ENCODE results near the gene ASS1. TPM values are rescaled to one million over a fixed set of nuclear protein-coding genes. Genes with fewer than 3 reads are reported as not detected.

The ASS1 gene
- total RNA-seq, 1 experiment from 2014 or later, result 83.0 TPM

DNA sequence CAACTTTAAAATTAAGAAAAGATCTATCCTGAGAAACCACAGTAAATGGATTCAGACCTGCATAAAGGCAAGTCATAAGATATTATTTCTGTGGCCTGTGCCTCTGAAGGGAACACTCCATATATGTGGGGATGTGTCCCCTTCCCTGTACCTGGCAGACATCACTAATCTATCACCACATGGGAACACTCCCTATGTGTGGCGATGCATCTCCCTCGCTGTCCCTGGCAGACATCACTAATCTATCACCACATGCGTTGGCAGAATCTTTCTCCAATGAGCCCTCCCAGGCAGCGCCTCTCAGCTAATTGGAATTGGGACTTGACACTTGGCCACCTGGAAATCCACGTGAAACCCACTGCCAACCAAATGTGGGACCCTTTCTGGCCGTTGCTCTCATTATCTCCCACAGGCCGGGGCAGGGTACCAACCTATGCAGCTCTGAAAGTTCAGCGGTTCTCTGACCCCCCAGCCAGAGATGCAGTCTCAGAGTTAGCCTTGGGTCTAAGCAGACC lies 25.2 kb upstream of the ASS1 start:
- no peak overlapping the region for H3K27ac ChIP-seq (ENCODE audit: low read length)
- TF ChIP-seq EZH2phosphoT487 (IDR thresholded peaks at IDR 0.05; ENCODE audit: borderline replicate concordance, low read length) (no peak), EZH2 (IDR thresholded peaks at IDR 0.05; ENCODE audit: low read length, unreplicated experiment) (no peak)
- TF ChIP-seq, protein P1, sequence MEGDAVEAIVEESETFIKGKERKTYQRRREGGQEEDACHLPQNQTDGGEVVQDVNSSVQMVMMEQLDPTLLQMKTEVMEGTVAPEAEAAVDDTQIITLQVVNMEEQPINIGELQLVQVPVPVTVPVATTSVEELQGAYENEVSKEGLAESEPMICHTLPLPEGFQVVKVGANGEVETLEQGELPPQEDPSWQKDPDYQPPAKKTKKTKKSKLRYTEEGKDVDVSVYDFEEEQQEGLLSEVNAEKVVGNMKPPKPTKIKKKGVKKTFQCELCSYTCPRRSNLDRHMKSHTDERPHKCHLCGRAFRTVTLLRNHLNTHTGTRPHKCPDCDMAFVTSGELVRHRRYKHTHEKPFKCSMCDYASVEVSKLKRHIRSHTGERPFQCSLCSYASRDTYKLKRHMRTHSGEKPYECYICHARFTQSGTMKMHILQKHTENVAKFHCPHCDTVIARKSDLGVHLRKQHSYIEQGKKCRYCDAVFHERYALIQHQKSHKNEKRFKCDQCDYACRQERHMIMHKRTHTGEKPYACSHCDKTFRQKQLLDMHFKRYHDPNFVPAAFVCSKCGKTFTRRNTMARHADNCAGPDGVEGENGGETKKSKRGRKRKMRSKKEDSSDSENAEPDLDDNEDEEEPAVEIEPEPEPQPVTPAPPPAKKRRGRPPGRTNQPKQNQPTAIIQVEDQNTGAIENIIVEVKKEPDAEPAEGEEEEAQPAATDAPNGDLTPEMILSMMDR (conservative IDR thresholded peaks at IDR 0.05; ENCODE audit: low read depth, low read length), result no peak
- ATAC-seq (no peak), DNase-seq (no peak)
- H3K79me2 ChIP-seq (ENCODE audit: low read length), result no peaks in the 10 kb centered on the region
- H3K9me2 ChIP-seq (replicated peaks; ENCODE audit: low read length), result no peaks in the 10 kb centered on the region
- no TSS peak for BruUV-seq (replicated peaks)
- ChIA-PET CTCF (no interaction called here), POLR2A (ENCODE audit: unreplicated experiment) (no interaction called here)
- H3K9me3 ChIP-seq (ENCODE audit: low read length), result no peaks in the 10 kb centered on the region
- no peaks in the 10 kb centered on the region for H4K20me1 ChIP-seq (ENCODE audit: low read length)
- H3K4me1 ChIP-seq (ENCODE audit: insufficient read depth, low read length), result no peaks in the 10 kb centered on the region
- intact Hi-C loops (cut with micrococcal nuclease), result no loop called here
- H3K27me3 ChIP-seq (ENCODE audit: low read length), result no peaks in the 10 kb centered on the region
- no peaks in the 10 kb centered on the region for H3F3A ChIP-seq (ENCODE audit: low read length, unreplicated experiment)
- H3K4me3 ChIP-seq (ENCODE audit: low read length), result no peak overlapping the region
- no peak overlapping the region for H3K4me2 ChIP-seq (ENCODE audit: low read length)
- no peak overlapping the region for H2AFZ ChIP-seq (ENCODE audit: low read length)
- H3K36me3 ChIP-seq (ENCODE audit: low read depth, low read length), result no peaks in the 10 kb centered on the region
- H3K9ac ChIP-seq (ENCODE audit: low read length), result no peak overlapping the region

DNA sequence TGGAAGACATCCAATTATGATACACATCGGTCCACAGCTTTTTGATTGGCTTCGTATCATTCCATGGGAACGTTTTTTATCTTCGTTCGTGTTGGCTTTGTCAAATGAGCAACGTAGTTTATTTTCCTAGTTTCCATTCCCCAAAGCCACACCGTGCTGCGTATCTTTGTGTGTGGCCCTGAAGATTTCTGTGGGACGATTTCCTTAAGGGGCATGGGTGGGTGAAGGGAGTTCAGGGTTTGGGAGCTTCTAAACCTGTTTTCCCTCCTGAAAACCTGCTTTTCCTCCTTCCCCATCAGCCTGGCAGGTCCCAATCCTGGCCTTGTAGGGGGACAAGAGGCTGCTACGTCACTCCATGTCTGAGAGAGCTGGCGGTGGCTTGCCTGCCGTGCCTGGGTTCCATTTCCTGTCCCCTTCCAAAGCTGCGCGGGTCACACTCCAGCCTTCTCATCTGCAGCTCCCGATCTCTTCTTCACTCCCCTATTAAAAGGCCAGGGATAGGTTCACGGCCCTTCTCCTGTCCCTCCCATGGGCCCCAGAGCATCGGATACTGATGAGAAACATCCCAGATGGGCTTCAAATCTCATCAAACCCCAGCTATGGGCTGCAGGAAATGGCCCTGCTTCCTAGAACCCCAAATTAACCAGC lies 23.5 kb upstream of the ASS1 start:
- no peak for DNase-seq
- POLR2A ChIA-PET (ENCODE audit: unreplicated experiment), result no interaction called here
- intact Hi-C loops (cut with micrococcal nuclease), result no loop called here
- no peaks in the 10 kb centered on the region for H4K20me1 ChIP-seq (ENCODE audit: low read length)
- H3K9me2 ChIP-seq (replicated peaks; ENCODE audit: low read length), result no peaks in the 10 kb centered on the region
- H3F3A ChIP-seq (ENCODE audit: low read length, unreplicated experiment), result no peaks in the 10 kb centered on the region
- CTCF ChIA-PET, result no interaction called here
- no peak overlapping the region for H3K4me2 ChIP-seq (ENCODE audit: low read length)
- H2AFZ ChIP-seq (ENCODE audit: low read length), result no peak overlapping the region
- no peaks in the 10 kb centered on the region for H3K9me3 ChIP-seq (ENCODE audit: low read length)
- no peak overlapping the region for H3K9ac ChIP-seq (ENCODE audit: low read length)
- H3K79me2 ChIP-seq (ENCODE audit: low read length), result no peaks in the 10 kb centered on the region
- no peak for ATAC-seq
- no peak for TF ChIP-seq EZH2 (IDR thresholded peaks at IDR 0.05; ENCODE audit: low read length, unreplicated experiment)
- TF ChIP-seq, protein P1 (conservative IDR thresholded peaks at IDR 0.05; ENCODE audit: low read depth, low read length), result no peak
- no peak for TF ChIP-seq EZH2phosphoT487 (IDR thresholded peaks at IDR 0.05; ENCODE audit: borderline replicate concordance, low read length)
- no TSS peak for BruUV-seq (replicated peaks)
- no peaks in the 10 kb centered on the region for H3K36me3 ChIP-seq (ENCODE audit: low read depth, low read length)
- no peak overlapping the region for H3K4me3 ChIP-seq (ENCODE audit: low read length)
- no peaks in the 10 kb centered on the region for H3K27me3 ChIP-seq (ENCODE audit: low read length)
- no peak overlapping the region for H3K27ac ChIP-seq (ENCODE audit: low read length)
- peaks cover 5% of the 10 kb centered on the region for H3K4me1 ChIP-seq (ENCODE audit: insufficient read depth, low read length)

DNA sequence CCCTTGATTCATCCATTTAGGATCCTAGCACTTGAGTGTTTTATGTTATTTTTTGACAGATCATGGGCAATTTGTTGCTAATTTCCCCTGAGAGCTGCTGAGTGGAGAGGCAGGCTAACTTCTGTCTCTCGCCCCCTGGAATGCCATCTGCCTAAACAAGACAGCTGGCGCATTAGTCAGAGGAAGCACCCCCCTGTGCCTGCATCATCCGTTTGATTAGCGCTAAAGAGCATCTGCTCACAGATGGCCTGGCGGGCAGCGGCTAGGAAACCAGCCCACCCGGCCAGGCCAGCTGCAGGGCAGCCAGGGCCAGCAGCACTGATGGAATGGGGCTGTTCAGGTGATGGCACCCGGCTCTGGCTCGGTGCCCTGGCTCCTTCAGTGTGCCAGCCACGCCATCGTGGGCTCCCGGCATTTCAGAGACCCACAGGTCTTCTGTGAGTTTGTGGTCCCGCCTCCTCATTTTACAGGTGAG lies 22.9 kb upstream of the ASS1 start:
- no peak overlapping the region for H3K4me3 ChIP-seq (ENCODE audit: low read length)
- no peak for DNase-seq
- no peak overlapping the region for H2AFZ ChIP-seq (ENCODE audit: low read length)
- POLR2A ChIA-PET (ENCODE audit: unreplicated experiment), result no interaction called here
- H3K9me3 ChIP-seq (ENCODE audit: low read length), result no peaks in the 10 kb centered on the region
- no peaks in the 10 kb centered on the region for H3F3A ChIP-seq (ENCODE audit: low read length, unreplicated experiment)
- no peak for ATAC-seq
- TF ChIP-seq, protein P1 (conservative IDR thresholded peaks at IDR 0.05; ENCODE audit: low read depth, low read length), result no peak
- TF ChIP-seq EZH2phosphoT487 (IDR thresholded peaks at IDR 0.05; ENCODE audit: borderline replicate concordance, low read length) (no peak), EZH2 (IDR thresholded peaks at IDR 0.05; ENCODE audit: low read length, unreplicated experiment) (no peak)
- CTCF ChIA-PET, result no interaction called here
- no peaks in the 10 kb centered on the region for H3K36me3 ChIP-seq (ENCODE audit: low read depth, low read length)
- H3K79me2 ChIP-seq (ENCODE audit: low read length), result no peaks in the 10 kb centered on the region
- no peaks in the 10 kb centered on the region for H3K27me3 ChIP-seq (ENCODE audit: low read length)
- no peaks in the 10 kb centered on the region for H4K20me1 ChIP-seq (ENCODE audit: low read length)
- peaks cover 7% of the 10 kb centered on the region for H3K4me1 ChIP-seq (ENCODE audit: insufficient read depth, low read length)
- no peak overlapping the region for H3K9ac ChIP-seq (ENCODE audit: low read length)
- no peak overlapping the region for H3K4me2 ChIP-seq (ENCODE audit: low read length)
- intact Hi-C loops (cut with micrococcal nuclease), result no loop called here
- H3K9me2 ChIP-seq (replicated peaks; ENCODE audit: low read length), result no peaks in the 10 kb centered on the region
- H3K27ac ChIP-seq (ENCODE audit: low read length), result no peak overlapping the region
- BruUV-seq (replicated peaks), result no TSS peak
